HEK293 (cell line): Measurements from ENCODE around the gene C1QTNF12.

Experiments used
- CTCF ChIA-PET: fragments of 350-600 bp; formaldehyde crosslinking; extraction: SDS; loops from one replicate; lab custom pipeline; 2021; ENCODE audit warnings: antibody characterized with exemption; lab: Yijun Ruan, JAX
- POLR2A ChIA-PET: fragments of 300-600 bp; formaldehyde crosslinking; extraction: SDS; loops from one replicate; lab custom pipeline; 2020; ENCODE audit warnings: antibody characterized with exemption, inconsistent platforms; lab: Yijun Ruan, JAX
- H3K27ac ChIP-seq: fragments of 200-500 bp; sonication (Bioruptor generic); 2 replicates; pipeline ENCODE4 v1.5.1; 2014; ENCODE audit warnings: low read depth, low read length, control low read depth, inconsistent platforms; ENCODE audit errors: extremely low read depth
- H3K36me3 ChIP-seq, 2 experiments: fragments of 200-500 bp in 1 of 2; sonication (Bioruptor generic) in 1 of 2; 1 replicate in 1 of 2; 2 replicates in 1 of 2; pipeline ENCODE4 v1.5.1; 2014 to 2017; ENCODE audit warnings: inconsistent platforms in 2 of 2, low read length in 2 of 2; ENCODE audit not compliant: control insufficient read depth in 2 of 2, insufficient read depth in 1 of 2
- H3K4me1 ChIP-seq: fragments of 200-500 bp; sonication (Bioruptor generic); 2 replicates; pipeline ENCODE4 v1.5.1; 2014; ENCODE audit warnings: mild to moderate bottlenecking, low read length, inconsistent platforms; ENCODE audit not compliant: control insufficient read depth, insufficient read depth
- H3K4me3 ChIP-seq: 2 replicates; pipeline ENCODE4 v1.5.1; 2011; ENCODE audit warnings: low read depth, mild to moderate bottlenecking, control low read depth, low read length, moderate library complexity
- H3K9me3 ChIP-seq: fragments of 200-500 bp; sonication (Bioruptor generic); 2 replicates; pipeline ENCODE4 v1.5.1; 2014; ENCODE audit warnings: low read depth, low read length, inconsistent platforms; ENCODE audit not compliant: control insufficient read depth, insufficient read depth
- GFI1B ChIP-seq: fragments of 450-650 bp; formaldehyde crosslinking; IDR thresholded peaks from 2 replicates; pipeline ENCODE4 v1.5.1; 2016; ENCODE audit warnings: missing biosample characterization, missing genetic modification characterization
- HOXA7 ChIP-seq: sonication (generic); formaldehyde crosslinking; IDR thresholded peaks from 2 replicates; pipeline ENCODE4 v1.8.1; 2022; ENCODE audit warnings: missing genetic modification reagents, borderline replicate concordance
- IKZF3 ChIP-seq: fragments of 450-650 bp; IDR thresholded peaks from 2 replicates; pipeline ENCODE4 v1.5.0; 2018; ENCODE audit warnings: missing biosample characterization, mild to moderate bottlenecking, missing genetic modification characterization, moderate library complexity
- KLF1 ChIP-seq: fragments of 450-650 bp; formaldehyde crosslinking; IDR thresholded peaks from 2 replicates; pipeline ENCODE4 v1.5.1; 2016; ENCODE audit warnings: missing biosample characterization, missing genetic modification characterization
- KLF10 ChIP-seq: fragments of 450-650 bp; IDR thresholded peaks from 2 replicates; pipeline ENCODE4 v1.5.1; 2018; ENCODE audit warnings: missing biosample characterization, mild to moderate bottlenecking, missing genetic modification characterization
- TCF7L2 ChIP-seq: IDR thresholded peaks from 2 replicates; pipeline ENCODE4 v1.6.1; 2011; ENCODE audit warnings: low read depth, mild to moderate bottlenecking, inconsistent platforms, low read length, moderate library complexity, borderline replicate concordance
- TRIM28 ChIP-seq: IDR thresholded peaks from 2 replicates; pipeline ENCODE4 v1.6.1; 2011; ENCODE audit warnings: low read length, control low read depth, borderline replicate concordance
- ZBTB17 ChIP-seq: fragments of 450-650 bp; formaldehyde crosslinking; IDR thresholded peaks from 2 replicates; pipeline ENCODE4 v1.5.1; 2016; ENCODE audit warnings: missing biosample characterization, missing genetic modification characterization
- ZBTB7A ChIP-seq: fragments of 450-650 bp; formaldehyde crosslinking; IDR thresholded peaks from 2 replicates; pipeline ENCODE4 v1.5.1; 2016; ENCODE audit warnings: low read depth, missing biosample characterization, missing genetic modification characterization
- ZFP69B ChIP-seq: fragments of 450-650 bp; formaldehyde crosslinking; IDR thresholded peaks from 2 replicates; pipeline ENCODE4 v1.5.1; 2016; ENCODE audit warnings: missing biosample characterization, missing genetic modification characterization
- ZNF112 ChIP-seq: fragments of 450-650 bp; formaldehyde crosslinking; IDR thresholded peaks from 2 replicates; pipeline ENCODE4 v1.5.0; 2017; ENCODE audit warnings: missing biosample characterization, missing genetic modification characterization
- ZNF175 ChIP-seq: fragments of 450-650 bp; formaldehyde crosslinking; IDR thresholded peaks from 2 replicates; pipeline ENCODE4 v1.5.1; 2016; ENCODE audit warnings: missing biosample characterization, missing genetic modification characterization
- ZNF18 ChIP-seq: fragments of 450-650 bp; formaldehyde crosslinking; IDR thresholded peaks from 2 replicates; pipeline ENCODE4 v1.5.1; 2016; ENCODE audit warnings: missing biosample characterization, missing genetic modification characterization
- ZNF202 ChIP-seq: fragments of 450-650 bp; formaldehyde crosslinking; IDR thresholded peaks from 2 replicates; pipeline ENCODE4 v1.5.1; 2016; ENCODE audit warnings: missing biosample characterization, missing genetic modification characterization, borderline replicate concordance
- ZNF23 ChIP-seq: fragments of 450-650 bp; formaldehyde crosslinking; IDR thresholded peaks from 2 replicates; pipeline ENCODE4 v1.5.1; 2016; ENCODE audit warnings: missing biosample characterization, missing genetic modification characterization, borderline replicate concordance
- ZNF416 ChIP-seq: fragments of 450-650 bp; formaldehyde crosslinking; IDR thresholded peaks from 2 replicates; pipeline ENCODE4 v1.5.1; 2016; ENCODE audit warnings: missing biosample characterization, missing genetic modification characterization
- ZNF433 ChIP-seq: fragments of 450-650 bp; formaldehyde crosslinking; IDR thresholded peaks from 2 replicates; pipeline ENCODE4 v1.5.1; 2016; ENCODE audit warnings: missing biosample characterization, missing genetic modification characterization, low read depth
- ZNF548 ChIP-seq: fragments of 450-650 bp; formaldehyde crosslinking; IDR thresholded peaks from 2 replicates; pipeline ENCODE4 v1.5.1; 2016; ENCODE audit warnings: missing biosample characterization, missing genetic modification characterization
- ZNF621 ChIP-seq: fragments of 450-650 bp; formaldehyde crosslinking; IDR thresholded peaks from 2 replicates; pipeline ENCODE4 v1.5.1; 2017; ENCODE audit warnings: missing biosample characterization, missing genetic modification characterization
- ZNF623 ChIP-seq: fragments of 450-650 bp; formaldehyde crosslinking; IDR thresholded peaks from 2 replicates; pipeline ENCODE4 v1.5.1; 2016; ENCODE audit warnings: missing biosample characterization, missing genetic modification characterization
- ZNF670 ChIP-seq: fragments of 450-650 bp; formaldehyde crosslinking; IDR thresholded peaks from 2 replicates; pipeline ENCODE4 v1.5.1; 2016; ENCODE audit warnings: missing biosample characterization, missing genetic modification characterization, low read depth
- ZNF677 ChIP-seq: fragments of 450-650 bp; IDR thresholded peaks from 2 replicates; pipeline ENCODE4 v1.5.0; 2018; ENCODE audit warnings: missing biosample characterization, mild to moderate bottlenecking, missing genetic modification characterization, moderate library complexity
- ZNF768 ChIP-seq: fragments of 450-650 bp; formaldehyde crosslinking; IDR thresholded peaks from 2 replicates; pipeline ENCODE4 v1.5.1; 2018; ENCODE audit warnings: missing biosample characterization, mild to moderate bottlenecking, missing genetic modification characterization
- ZNF777 ChIP-seq: fragments of 450-650 bp; formaldehyde crosslinking; IDR thresholded peaks from 2 replicates; pipeline ENCODE4 v1.5.1; 2017; ENCODE audit warnings: missing biosample characterization, missing genetic modification characterization, borderline replicate concordance
- ZSCAN16 ChIP-seq: fragments of 450-650 bp; formaldehyde crosslinking; IDR thresholded peaks from 2 replicates; pipeline ENCODE4 v1.5.1; 2016; ENCODE audit warnings: missing biosample characterization, missing genetic modification characterization
- TF ChIP-seq, protein P1 (sequence below): fragments of 450-650 bp; formaldehyde crosslinking; IDR thresholded peaks from 2 replicates; pipeline ENCODE4 v1.5.1; 2016; ENCODE audit warnings: missing biosample characterization, missing genetic modification characterization
- TF ChIP-seq, protein P2 (sequence below): IDR thresholded peaks from 2 replicates; pipeline ENCODE4 v1.6.1; 2011; ENCODE audit warnings: mild to moderate bottlenecking, low read depth, low read length, borderline replicate concordance

The C1QTNF12 gene

GRCh38 chr1:1203561-1204424 is 42.7 kb downstream of the C1QTNF12 start:
- Histone ChIP-seq H3K4me1 (peaks cover 3% of the 10 kb centered on the region; the same call in 1 of the 2 replicates), H3K9me3 (no peaks in the 10 kb centered on the region), H3K27ac (no peak overlapping the region), H3K4me3 (no peak overlapping the region)
- CTCF ChIA-PET, result interaction anchor here (0.6 to 0.7 kb wide), 2 partner anchors 82 to 141 kb away, joined by 3 read pairs; no protein-coding TSS in a partner anchor
- POLR2A ChIA-PET, result interaction anchor here (0.6 kb wide), 1 partner anchor 70 kb away, joined by 5 read pairs; the partner anchor contains the start of gene UBE2J2
- TF ChIP-seq ZNF175 (tag by site-specific recombination) (no peak), KLF10 (tag by site-specific recombination) (no peak), ZNF416 (tag by site-specific recombination) (no peak), GFI1B (tag by site-specific recombination) (no peak), ZNF202 (tag by site-specific recombination) (no peak), ZNF768 (no peak), ZBTB17 (no peak), ZNF623 (tag by site-specific recombination) (no peak), HOXA7 (CRISPR knock-in tag) (no peak), ZFP69B (no peak), TCF7L2 (no peak), ZBTB7A (tag by site-specific recombination) (no peak), ZNF548 (no peak), ZSCAN16 (tag by site-specific recombination) (no peak), ZNF18 (tag by site-specific recombination) (no peak), ZNF670 (tag by site-specific recombination) (no peak), ZNF23 (tag by site-specific recombination) (no peak)
- TF ChIP-seq, protein P1, sequence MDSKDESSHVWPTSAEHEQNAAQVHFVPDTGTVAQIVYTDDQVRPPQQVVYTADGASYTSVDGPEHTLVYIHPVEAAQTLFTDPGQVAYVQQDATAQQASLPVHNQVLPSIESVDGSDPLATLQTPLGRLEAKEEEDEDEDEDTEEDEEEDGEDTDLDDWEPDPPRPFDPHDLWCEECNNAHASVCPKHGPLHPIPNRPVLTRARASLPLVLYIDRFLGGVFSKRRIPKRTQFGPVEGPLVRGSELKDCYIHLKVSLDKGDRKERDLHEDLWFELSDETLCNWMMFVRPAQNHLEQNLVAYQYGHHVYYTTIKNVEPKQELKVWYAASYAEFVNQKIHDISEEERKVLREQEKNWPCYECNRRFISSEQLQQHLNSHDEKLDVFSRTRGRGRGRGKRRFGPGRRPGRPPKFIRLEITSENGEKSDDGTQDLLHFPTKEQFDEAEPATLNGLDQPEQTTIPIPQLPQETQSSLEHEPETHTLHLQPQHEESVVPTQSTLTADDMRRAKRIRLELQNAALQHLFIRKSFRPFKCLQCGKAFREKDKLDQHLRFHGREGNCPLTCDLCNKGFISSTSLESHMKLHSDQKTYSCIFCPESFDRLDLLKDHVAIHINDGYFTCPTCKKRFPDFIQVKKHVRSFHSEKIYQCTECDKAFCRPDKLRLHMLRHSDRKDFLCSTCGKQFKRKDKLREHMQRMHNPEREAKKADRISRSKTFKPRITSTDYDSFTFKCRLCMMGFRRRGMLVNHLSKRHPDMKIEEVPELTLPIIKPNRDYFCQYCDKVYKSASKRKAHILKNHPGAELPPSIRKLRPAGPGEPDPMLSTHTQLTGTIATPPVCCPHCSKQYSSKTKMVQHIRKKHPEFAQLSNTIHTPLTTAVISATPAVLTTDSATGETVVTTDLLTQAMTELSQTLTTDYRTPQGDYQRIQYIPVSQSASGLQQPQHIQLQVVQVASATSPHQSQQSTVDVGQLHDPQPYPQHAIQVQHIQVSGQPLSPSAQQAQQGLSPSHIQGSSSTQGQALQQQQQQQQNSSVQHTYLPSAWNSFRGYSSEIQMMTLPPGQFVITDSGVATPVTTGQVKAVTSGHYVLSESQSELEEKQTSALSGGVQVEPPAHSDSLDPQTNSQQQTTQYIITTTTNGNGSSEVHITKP (tag by site-specific recombination), result no peak
- TF ChIP-seq, all 188 proteins: peak for 0
- H3K36me3 ChIP-seq, result no peaks in the 10 kb centered on the region

- Histone ChIP-seq H3K4me1 (no peaks in the 10 kb centered on the region; the same call in 1 of the 2 replicates), H3K27ac (no peak overlapping the region), H3K4me3 (no peak overlapping the region), H3K36me3 (no peaks in the 10 kb centered on the region), H3K9me3 (no peaks in the 10 kb centered on the region)
- ChIA-PET POLR2A (no interaction called here), CTCF (no interaction called here)
- TF ChIP-seq TRIM28, result no peak
- TF ChIP-seq, protein P2, sequence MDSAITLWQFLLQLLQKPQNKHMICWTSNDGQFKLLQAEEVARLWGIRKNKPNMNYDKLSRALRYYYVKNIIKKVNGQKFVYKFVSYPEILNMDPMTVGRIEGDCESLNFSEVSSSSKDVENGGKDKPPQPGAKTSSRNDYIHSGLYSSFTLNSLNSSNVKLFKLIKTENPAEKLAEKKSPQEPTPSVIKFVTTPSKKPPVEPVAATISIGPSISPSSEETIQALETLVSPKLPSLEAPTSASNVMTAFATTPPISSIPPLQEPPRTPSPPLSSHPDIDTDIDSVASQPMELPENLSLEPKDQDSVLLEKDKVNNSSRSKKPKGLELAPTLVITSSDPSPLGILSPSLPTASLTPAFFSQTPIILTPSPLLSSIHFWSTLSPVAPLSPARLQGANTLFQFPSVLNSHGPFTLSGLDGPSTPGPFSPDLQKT, result no peak
- no peak for TF ChIP-seq ZNF416 (tag by site-specific recombination)
- TF ChIP-seq KLF1 (tag by site-specific recombination), result peak; percentile 40
- TF ChIP-seq ZNF433 (tag by site-specific recombination), result no peak
- TF ChIP-seq ZNF677 (tag by site-specific recombination), result no peak
- TF ChIP-seq ZNF621 (tag by site-specific recombination), result no peak
- no peak for TF ChIP-seq ZNF112
- TF ChIP-seq IKZF3 (tag by site-specific recombination), result no peak
- TF ChIP-seq ZNF777 (tag by site-specific recombination), result no peak
Measured at GRCh38 chr1:1202831-1203560, 43.5 kb downstream of the C1QTNF12 start.
